H9 (cell line): ENCODE results near the gene PALM3. TPM values are rescaled to one million over a fixed set of nuclear protein-coding genes. Genes with fewer than 3 reads are reported as not detected.

ENCODE experiments used
- DNase-seq: peaks from one replicate; pipeline ENCODE4 v3.0.0-alpha.2; 2017
- H2AFZ ChIP-seq: one replicate; pipeline ENCODE4 v1.6.1; 2013; ENCODE audit warnings: mild to moderate bottlenecking, low read length, control low read depth, moderate library complexity
- H2AK5ac ChIP-seq: 2 replicates; pipeline ENCODE4 v1.6.1; 2013; ENCODE audit warnings: low read length, control low read depth, mixed read lengths; ENCODE audit not compliant: insufficient read length
- H2BK120ac ChIP-seq: one replicate; pipeline ENCODE4 v1.6.1; 2013; ENCODE audit warnings: low read depth, mild to moderate bottlenecking, low read length, control low read depth, inconsistent platforms; ENCODE audit not compliant: poor library complexity, severe bottlenecking
- H2BK12ac ChIP-seq: 2 replicates; pipeline ENCODE4 v1.6.1; 2013; ENCODE audit warnings: low read length, control low read depth, mixed read lengths, low read depth; ENCODE audit not compliant: insufficient read length
- H2BK15ac ChIP-seq: 2 replicates; pipeline ENCODE4 v1.6.1; 2013; ENCODE audit warnings: low read depth, low read length, control low read depth
- H2BK20ac ChIP-seq: one replicate; pipeline ENCODE4 v1.6.1; 2013; ENCODE audit warnings: low read depth, mild to moderate bottlenecking, low read length, control low read depth, inconsistent platforms; ENCODE audit not compliant: poor library complexity, severe bottlenecking
- H2BK5ac ChIP-seq: 2 replicates; pipeline ENCODE4 v1.6.1; 2013; ENCODE audit warnings: low read length, control low read depth, mixed read lengths; ENCODE audit not compliant: insufficient read length
- H3K14ac ChIP-seq: 2 replicates; pipeline ENCODE4 v1.6.1; 2013; ENCODE audit warnings: low read length, control low read depth; ENCODE audit not compliant: insufficient read depth
- H3K18ac ChIP-seq: 2 replicates; pipeline ENCODE4 v1.6.1; 2013; ENCODE audit warnings: low read depth, mild to moderate bottlenecking, mixed read lengths, low read length, control low read depth; ENCODE audit not compliant: insufficient read length
- H3K23ac ChIP-seq: 2 replicates; pipeline ENCODE4 v1.6.1; 2013; ENCODE audit warnings: low read length, control low read depth, mixed read lengths, low read depth; ENCODE audit not compliant: insufficient read length
- H3K23me2 ChIP-seq: 2 replicates; pipeline ENCODE4 v1.6.1; 2013; ENCODE audit warnings: low read depth, mild to moderate bottlenecking, mixed read lengths, low read length, control low read depth; ENCODE audit not compliant: insufficient read length, poor library complexity, severe bottlenecking
- H3K27ac ChIP-seq: 2 replicates; pipeline ENCODE4 v1.5.1; 2013; ENCODE audit warnings: low read length, control low read depth, mixed read lengths, low read depth; ENCODE audit not compliant: insufficient read length
- H3K27me3 ChIP-seq: 2 replicates; pipeline ENCODE4 v1.6.1; 2013; ENCODE audit warnings: low read length, control low read depth, inconsistent platforms; ENCODE audit not compliant: insufficient read depth
- H3K4ac ChIP-seq: 2 replicates; pipeline ENCODE4 v1.6.1; 2013; ENCODE audit warnings: low read depth, mild to moderate bottlenecking, control low read depth, inconsistent platforms, low read length, moderate library complexity
- H3K4me1 ChIP-seq: 2 replicates; pipeline ENCODE4 v1.6.1; 2013; ENCODE audit warnings: low read length, control low read depth, inconsistent platforms; ENCODE audit not compliant: insufficient read depth
- H3K4me2 ChIP-seq: 2 replicates; pipeline ENCODE4 v1.6.1; 2013; ENCODE audit warnings: low read length, control low read depth, mixed read lengths; ENCODE audit not compliant: insufficient read length, insufficient read depth
- H3K56ac ChIP-seq: 2 replicates; pipeline ENCODE4 v1.6.1; 2013; ENCODE audit warnings: low read depth, mild to moderate bottlenecking, mixed read lengths, low read length, control low read depth; ENCODE audit not compliant: insufficient read length
- H3K79me1 ChIP-seq: 2 replicates; pipeline ENCODE4 v1.6.1; 2013; ENCODE audit warnings: low read depth, mild to moderate bottlenecking, moderate library complexity, low read length, control low read depth, inconsistent platforms; ENCODE audit not compliant: insufficient read depth, poor library complexity, severe bottlenecking
- H3K79me2 ChIP-seq: 2 replicates; pipeline ENCODE4 v1.6.1; 2013; ENCODE audit warnings: low read length, control low read depth, inconsistent platforms; ENCODE audit not compliant: insufficient read depth
- H3K9ac ChIP-seq: 2 replicates; pipeline ENCODE4 v1.6.1; 2013; ENCODE audit warnings: low read length, control low read depth, mixed read lengths; ENCODE audit not compliant: insufficient read length; ENCODE audit errors: extremely low read depth
- H3K9me3 ChIP-seq: one replicate; pipeline ENCODE4 v1.6.1; 2013; ENCODE audit warnings: low read depth, low read length, inconsistent platforms; ENCODE audit not compliant: control insufficient read depth
- H3T11ph ChIP-seq: one replicate; pipeline ENCODE4 v1.6.1; 2013; ENCODE audit warnings: mild to moderate bottlenecking, low read length, control low read depth, inconsistent platforms
- H4K20me1 ChIP-seq: one replicate; pipeline ENCODE4 v1.6.1; 2013; ENCODE audit not compliant: control insufficient read depth, insufficient read length, insufficient read depth
- H4K5ac ChIP-seq: 2 replicates; pipeline ENCODE4 v1.6.1; 2013; ENCODE audit warnings: low read depth, mild to moderate bottlenecking, mixed read lengths, low read length, control low read depth; ENCODE audit not compliant: insufficient read length
- H4K8ac ChIP-seq: replicated peaks from 2 replicates; pipeline ENCODE4 v1.6.1; 2013; ENCODE audit warnings: low read length, control low read depth, mixed read lengths, low read depth; ENCODE audit not compliant: insufficient read length
- H4K91ac ChIP-seq: 2 replicates; pipeline ENCODE4 v1.6.1; 2013; ENCODE audit warnings: low read depth, mild to moderate bottlenecking, moderate library complexity, mixed read lengths, low read length, control low read depth; ENCODE audit not compliant: insufficient read length
- H3K27ac Mint-ChIP-seq, 3 experiments: 2 replicates in 2 of 3; 3 replicates in 1 of 3; pipeline ENCODE4 v1.8.0; 2020 to 2021; ENCODE audit warnings: mixed read lengths in 3 of 3, mild to moderate bottlenecking in 1 of 3, moderate library complexity in 1 of 3
- H3K27me3 Mint-ChIP-seq: 2 replicates; pipeline ENCODE4 v1.8.0; 2021; ENCODE audit warnings: low read depth, mild to moderate bottlenecking, moderate library complexity, mixed read lengths
- H3K36me3 Mint-ChIP-seq, 3 experiments: 2 replicates in 2 of 3; 3 replicates in 1 of 3; pipeline ENCODE4 v1.8.0; 2020 to 2021; ENCODE audit warnings: low read depth in 3 of 3, mixed read lengths in 3 of 3; ENCODE audit not compliant: insufficient read depth in 1 of 3
- H3K4me1 Mint-ChIP-seq, 2 experiments: 2 replicates each; pipeline ENCODE4 v1.8.0; 2020; ENCODE audit warnings: mixed read lengths in 2 of 2
- H3K4me3 Mint-ChIP-seq, 2 experiments: 2 replicates in 1 of 2; 3 replicates in 1 of 2; pipeline ENCODE4 v1.8.0; 2020 to 2021; ENCODE audit warnings: mild to moderate bottlenecking in 2 of 2, mixed read lengths in 2 of 2, moderate library complexity in 1 of 2
- H3K9me3 Mint-ChIP-seq, 2 experiments: 2 replicates in 1 of 2; 3 replicates in 1 of 2; pipeline ENCODE4 v1.8.0; 2020; ENCODE audit warnings: mild to moderate bottlenecking in 2 of 2, mixed read lengths in 2 of 2, moderate library complexity in 1 of 2
- WGBS: extraction: QIAGEN DNeasy Blood & Tissue Kit; methylation state at CpG from one replicate; pipeline ENCODE4 v1.1.7; 2013; ENCODE audit warnings: missing lambda C conversion rate, low lambda C conversion rate, mixed read lengths; ENCODE audit not compliant: insufficient read length; ENCODE audit errors: extremely low coverage; 5-methylcytosine and 5-hydroxymethylcytosine counted together
- total RNA-seq: library from RNA; stranded (reverse); gene quantifications from 2 replicates; pipeline ENCODE4 v1.2.1, GENCODE V29; 2021
- TF ChIP-seq, protein P1 (sequence below): fragments of 200-600 bp; sonication (generic); conservative IDR thresholded peaks from 3 replicates; pipeline ENCODE4 v1.8.0; 2021; ENCODE audit warnings: antibody characterized with exemption, mild to moderate bottlenecking

PALM3 gene
- total RNA-seq, 1 experiment from 2014 or later = 11.5 TPM

DNA sequence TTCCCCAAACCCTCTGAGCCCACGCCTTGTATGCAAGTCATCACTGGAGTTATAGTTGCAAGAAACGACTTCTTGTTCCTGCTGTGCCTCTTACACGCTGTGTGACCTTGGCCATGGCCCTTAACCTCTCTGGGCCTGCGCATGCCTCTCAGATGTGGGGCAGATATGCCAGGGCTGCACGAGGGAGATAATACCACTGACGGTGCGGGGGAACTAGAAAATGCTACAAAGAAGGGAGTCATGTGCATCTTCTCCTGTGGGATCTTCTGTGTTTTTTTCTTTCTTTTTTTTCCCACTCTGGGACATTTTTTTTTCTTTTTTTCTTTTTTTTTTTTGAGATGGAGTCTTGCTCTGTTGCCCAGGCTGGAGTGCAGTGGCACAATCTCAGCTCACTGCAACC is 33.0 kb upstream of the PALM3 start:
- H3K9me3 ChIP-seq = peaks cover 6% of the 10 kb centered on the region
- no peak overlapping the region for H3K4ac ChIP-seq
- H3K4me2 ChIP-seq = no peak overlapping the region
- H3K79me2 ChIP-seq = no peaks in the 10 kb centered on the region
- H3K9ac ChIP-seq = no peak overlapping the region
- H3K36me3 Mint-ChIP-seq = peaks cover 6 to 26% (median 17%) of the 10 kb centered on the region in 3 experiments
- no peak overlapping the region for H2AK5ac ChIP-seq
- H4K91ac ChIP-seq = no peak overlapping the region
- H2BK15ac ChIP-seq = no peak overlapping the region
- TF ChIP-seq, protein P1, sequence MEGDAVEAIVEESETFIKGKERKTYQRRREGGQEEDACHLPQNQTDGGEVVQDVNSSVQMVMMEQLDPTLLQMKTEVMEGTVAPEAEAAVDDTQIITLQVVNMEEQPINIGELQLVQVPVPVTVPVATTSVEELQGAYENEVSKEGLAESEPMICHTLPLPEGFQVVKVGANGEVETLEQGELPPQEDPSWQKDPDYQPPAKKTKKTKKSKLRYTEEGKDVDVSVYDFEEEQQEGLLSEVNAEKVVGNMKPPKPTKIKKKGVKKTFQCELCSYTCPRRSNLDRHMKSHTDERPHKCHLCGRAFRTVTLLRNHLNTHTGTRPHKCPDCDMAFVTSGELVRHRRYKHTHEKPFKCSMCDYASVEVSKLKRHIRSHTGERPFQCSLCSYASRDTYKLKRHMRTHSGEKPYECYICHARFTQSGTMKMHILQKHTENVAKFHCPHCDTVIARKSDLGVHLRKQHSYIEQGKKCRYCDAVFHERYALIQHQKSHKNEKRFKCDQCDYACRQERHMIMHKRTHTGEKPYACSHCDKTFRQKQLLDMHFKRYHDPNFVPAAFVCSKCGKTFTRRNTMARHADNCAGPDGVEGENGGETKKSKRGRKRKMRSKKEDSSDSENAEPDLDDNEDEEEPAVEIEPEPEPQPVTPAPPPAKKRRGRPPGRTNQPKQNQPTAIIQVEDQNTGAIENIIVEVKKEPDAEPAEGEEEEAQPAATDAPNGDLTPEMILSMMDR = no peak
- no peak overlapping the region for H2BK12ac ChIP-seq
- no peak overlapping the region for H3K27ac Mint-ChIP-seq
- no peaks in the 10 kb centered on the region for H3K4me1 ChIP-seq
- no peaks in the 10 kb centered on the region for H4K20me1 ChIP-seq
- no peak overlapping the region for H3K23ac ChIP-seq
- no peak overlapping the region for H4K5ac ChIP-seq
- H3K56ac ChIP-seq = no peak overlapping the region
- peaks cover 20% of the 10 kb centered on the region for H3K27me3 Mint-ChIP-seq
- no peak overlapping the region for H2BK5ac ChIP-seq
- no peak overlapping the region for H2BK120ac ChIP-seq
- H3K27ac ChIP-seq = no peak overlapping the region
- H3K18ac ChIP-seq = no peak overlapping the region
- H3K4me1 Mint-ChIP-seq = peaks cover 7 to 9% of the 10 kb centered on the region in 2 experiments; a peak in 3 of 4 replicates
- DNase-seq = no peak
- H2AFZ ChIP-seq = no peak overlapping the region
- no peak overlapping the region for H4K8ac ChIP-seq
- no peak overlapping the region for H3K14ac ChIP-seq
- no peaks in the 10 kb centered on the region for H3K27me3 ChIP-seq
- H3K9me3 Mint-ChIP-seq = peaks cover 13 to 15% of the 10 kb centered on the region in 2 experiments
- H3T11ph ChIP-seq = no peak overlapping the region
- no peaks in the 10 kb centered on the region for H3K79me1 ChIP-seq
- WGBS = no CpG with 5 or more reads among the region's 7 CpGs
- no peak overlapping the region for H3K4me3 Mint-ChIP-seq
- peaks cover 8% of the 10 kb centered on the region for H3K23me2 ChIP-seq
- no peak overlapping the region for H2BK20ac ChIP-seq
